IPS DF 4.7 (cell line): ENCODE results near the gene ZNF814.
"Not testable (repeated sequence)": the region's sequence is repeated elsewhere in the genome, so short reads cannot be mapped to it uniquely, and the experiment has no call there.

ENCODE experiments used
- DNase-seq: peaks from one replicate; pipeline ENCODE4 v3.0.0-alpha.2; 2013; ENCODE audit warnings: low spot score; ENCODE audit errors: extremely low read depth

The ZNF814 gene

DNA sequence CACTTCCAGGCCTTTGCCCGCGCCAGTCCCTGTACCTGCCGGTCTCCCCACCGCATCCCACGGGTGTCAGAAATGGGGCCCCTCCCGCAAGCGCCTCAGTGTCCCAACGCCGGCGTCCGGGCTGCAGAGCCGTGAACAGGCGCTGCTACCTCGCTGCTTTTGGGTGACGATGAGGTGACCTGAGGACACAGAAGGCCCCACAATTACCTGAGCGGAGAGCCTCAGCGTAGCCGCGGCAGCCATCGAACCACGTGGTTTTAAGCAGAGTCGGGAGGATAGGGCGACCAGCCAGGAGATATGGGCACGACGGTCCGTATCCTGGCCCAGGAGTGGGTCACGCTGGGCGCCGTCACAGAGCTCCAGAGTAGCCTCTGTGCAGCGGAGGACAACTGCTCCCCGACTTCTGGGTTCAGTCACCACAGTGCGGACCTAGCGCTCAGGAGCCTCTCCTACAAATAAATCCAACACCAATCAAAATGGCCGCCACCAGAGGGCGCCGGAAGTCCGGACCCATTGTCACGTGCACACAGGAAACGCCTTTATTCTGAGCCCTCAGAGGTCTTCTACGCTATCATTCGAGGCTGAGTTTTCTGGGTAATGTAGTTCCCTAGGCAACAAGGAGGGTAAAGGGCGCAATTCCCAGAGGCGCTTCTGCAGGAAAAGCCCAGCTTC is at the start of gene ZNF814:
Gene ZNF814, minus strand, starts transcription at position 478 of the 672 bp plus-strand sequence. Its CDS starts 235 bp downstream, at position 243.
- peak; percentile 94 for DNase-seq

DNA sequence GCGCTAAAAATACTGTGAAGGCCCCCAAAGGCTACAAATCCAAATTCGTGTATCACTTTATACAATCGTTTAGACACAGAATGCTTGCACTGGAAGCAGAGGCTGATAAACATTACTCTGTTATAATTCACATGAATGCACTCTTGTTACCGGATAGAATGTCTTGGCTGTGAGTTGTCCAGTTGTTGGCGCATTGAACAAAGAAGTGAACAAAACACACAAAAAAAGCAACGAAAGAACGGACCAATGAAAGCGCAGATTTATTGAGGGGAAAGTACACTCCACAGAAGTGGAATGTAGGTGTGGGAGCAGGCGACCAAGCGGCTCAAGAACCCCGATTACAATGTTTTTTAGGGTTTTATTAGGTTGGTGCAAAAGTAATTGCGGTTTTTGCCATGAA is 46.9 kb upstream of the ZNF814 start:
- no peak for DNase-seq

- DNase-seq = no peak
These were observed 46.2 kb upstream of the ZNF814 start, which contains the start of gene ZNF418 for GRCh38 chr19:57934820-57935665. Gene ZNF418 (minus strand): TSS chr19:57935402. CDS start chr19:57933822, 1,580 bp downstream.

- no peak for DNase-seq
These were observed 38.8 kb upstream of the ZNF814 start for GRCh38 chr19:57927587-57927986.

DNA sequence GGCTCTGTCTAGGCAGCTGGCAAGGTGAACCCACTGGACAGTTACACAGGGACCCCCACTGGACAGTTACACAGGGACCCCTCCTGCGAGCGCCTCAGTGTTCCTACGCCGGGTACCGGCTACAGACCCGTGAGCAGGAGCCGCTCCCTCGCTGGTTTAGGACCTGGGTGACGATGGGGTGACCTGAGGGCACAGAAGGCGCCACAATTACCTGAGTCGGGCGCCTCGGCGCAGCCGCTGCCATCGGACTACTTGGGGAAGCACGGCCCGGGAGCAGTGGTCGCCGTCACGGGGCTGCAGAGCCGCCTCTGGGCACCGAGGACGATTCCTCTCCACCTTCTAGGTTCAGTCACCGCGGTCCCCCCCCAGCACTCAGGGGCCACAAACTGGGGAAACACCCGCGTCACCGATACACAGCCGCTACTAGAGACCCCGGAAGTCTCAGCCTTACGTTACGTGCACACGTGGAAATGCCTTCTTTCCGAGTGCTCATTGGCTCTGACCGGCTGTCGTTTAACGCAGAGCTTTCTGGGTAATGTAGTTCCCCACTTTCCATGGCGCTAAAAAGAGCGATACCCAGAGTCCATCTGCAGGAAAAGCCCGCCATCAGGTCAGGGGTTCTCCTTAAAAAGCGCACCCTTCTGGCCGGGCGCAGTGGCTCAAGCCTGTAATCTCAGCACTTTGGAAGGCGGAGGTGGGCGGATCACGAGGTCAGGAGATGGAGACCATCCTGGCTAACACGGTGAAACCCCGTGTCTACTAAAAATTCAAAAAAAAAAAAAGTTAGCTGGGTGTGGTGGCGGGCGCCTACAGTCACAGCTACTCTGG is 27.5 kb upstream of the ZNF814 start, which contains the start of gene ZNF417:
Gene ZNF417, minus strand, starts transcription at position 425 of the 828 bp plus-strand sequence. Its CDS starts 181 bp downstream, at position 244.
- peak; percentile 98 for DNase-seq

GRCh38 chr19:57914531-57914930 is 25.7 kb upstream of the ZNF814 start:
- no peak for DNase-seq

- DNase-seq = no peak
These were observed 18.6 kb upstream of the ZNF814 start for GRCh38 chr19:57907394-57907793.

DNA sequence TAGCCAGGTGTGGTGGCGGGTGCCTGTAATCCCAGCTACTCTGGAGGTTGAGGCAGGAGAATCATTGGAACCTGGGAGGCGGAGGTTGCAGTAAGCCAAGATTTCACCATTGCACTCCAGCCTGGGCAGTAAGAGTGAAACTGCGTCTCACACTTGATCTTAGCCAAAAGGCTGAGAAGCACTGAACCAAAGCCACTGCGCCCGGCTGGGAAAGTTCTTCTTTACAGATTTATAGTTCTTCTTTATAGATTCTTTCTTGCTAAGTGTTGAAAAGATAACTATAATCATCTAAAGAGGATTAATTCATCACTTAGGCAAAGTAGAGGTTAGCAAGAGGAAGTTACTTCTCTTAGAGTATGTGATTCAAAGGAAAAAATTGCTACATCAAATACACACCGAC is 16.4 kb upstream of the ZNF814 start:
- no peak for DNase-seq

DNA sequence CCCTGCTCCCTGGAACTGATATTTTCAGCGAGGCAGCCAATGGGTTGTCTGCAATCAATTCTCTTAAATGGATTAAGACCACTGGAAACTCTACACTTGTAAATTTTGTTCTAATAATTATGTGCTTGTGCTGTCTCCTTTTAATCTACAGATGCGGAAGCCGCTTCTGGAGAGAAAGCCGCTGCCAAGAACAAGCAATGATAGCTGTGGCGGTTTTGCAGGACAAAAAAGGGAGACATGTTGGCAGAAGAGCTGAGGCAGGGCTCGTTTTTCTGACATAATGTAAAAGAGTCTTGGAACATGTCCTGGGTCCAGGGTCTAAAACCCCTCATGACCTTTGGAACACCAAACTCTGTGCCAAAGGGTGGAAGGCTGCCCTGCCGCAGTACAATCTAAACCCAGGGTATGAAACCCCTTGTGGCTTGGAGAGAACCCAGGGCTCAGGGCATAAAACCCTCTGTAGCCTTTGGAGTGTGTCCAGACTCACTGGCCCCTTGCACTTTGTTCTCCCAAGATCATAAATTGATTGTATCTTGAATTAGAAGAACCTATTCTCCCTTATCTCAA is 14.9 kb upstream of the ZNF814 start:
- DNase-seq = no peak

DNA sequence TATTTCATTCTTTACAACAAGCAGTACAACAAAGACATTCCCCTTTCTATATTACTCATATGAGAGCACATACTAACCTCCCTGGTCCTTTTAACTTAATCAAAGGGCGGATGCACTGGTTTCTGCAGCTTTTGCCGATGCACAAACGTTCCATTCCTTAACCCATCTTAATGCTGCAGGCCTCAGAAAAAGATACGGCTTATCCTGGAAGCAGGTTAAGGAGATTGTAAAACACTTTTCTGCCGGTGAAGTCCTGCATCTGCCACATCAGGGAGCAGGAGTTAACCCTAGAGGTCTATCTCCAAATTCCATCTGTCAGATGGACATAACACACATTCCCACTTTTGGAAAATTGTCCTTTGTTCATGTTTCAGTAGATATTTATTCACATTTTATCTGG is 11.5 kb upstream of the ZNF814 start:
- no peak for DNase-seq

- DNase-seq = not testable (repeated sequence)
These were observed 1.9 kb upstream of the ZNF814 start for GRCh38 chr19:57890706-57891105.

DNA sequence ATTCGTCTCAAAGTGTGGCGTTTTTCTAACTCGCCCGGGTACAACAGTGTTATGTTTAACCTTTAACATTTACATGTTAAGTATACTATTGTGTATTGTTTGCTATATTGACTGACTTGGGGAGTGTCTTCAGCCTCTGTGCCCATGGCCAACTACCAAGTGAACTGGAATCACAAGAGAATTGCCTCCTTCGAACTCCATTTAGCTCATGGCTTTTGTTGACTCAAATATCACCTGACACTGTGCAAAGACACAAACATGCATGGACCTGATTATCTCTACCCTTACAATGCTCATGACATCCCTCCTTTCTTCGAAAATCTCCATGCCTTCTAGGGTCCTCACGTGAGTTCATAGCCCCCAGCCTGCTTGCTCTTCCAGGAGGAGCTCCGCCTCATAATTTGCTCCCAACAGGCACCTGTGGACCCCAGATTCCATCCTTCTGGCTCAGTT is 704 bp downstream of the ZNF814 start:
- no peak for DNase-seq

GRCh38 chr19:57887195-57887941 is 1.5 kb downstream of the ZNF814 start:
- DNase-seq = peak; percentile 78

DNA sequence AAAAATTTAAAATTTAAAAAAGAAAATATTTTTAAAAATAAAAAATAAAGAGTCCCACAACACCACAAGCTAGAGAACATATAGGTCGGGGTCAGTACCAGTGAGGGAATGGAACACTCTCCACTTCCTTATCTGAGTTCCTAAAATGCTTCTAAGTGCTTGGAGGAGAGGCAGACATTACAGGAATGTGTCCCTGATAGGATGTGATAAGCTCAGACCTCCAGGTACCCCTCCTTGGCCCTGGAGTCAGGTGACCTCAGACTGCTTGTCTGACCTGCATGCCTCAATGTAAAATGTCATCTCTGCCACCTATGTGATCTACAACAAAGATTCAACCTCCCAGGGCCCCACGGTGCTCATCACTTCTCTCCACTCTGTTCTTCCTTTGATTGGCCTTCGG is 2.8 kb downstream of the ZNF814 start:
- no peak for DNase-seq

- DNase-seq = not testable (repeated sequence)
These were observed 14.7 kb downstream of the ZNF814 start for GRCh38 chr19:57873883-57874799.

- DNase-seq = no peak
These were observed 16.4 kb downstream of the ZNF814 start for GRCh38 chr19:57872450-57872849.

DNA sequence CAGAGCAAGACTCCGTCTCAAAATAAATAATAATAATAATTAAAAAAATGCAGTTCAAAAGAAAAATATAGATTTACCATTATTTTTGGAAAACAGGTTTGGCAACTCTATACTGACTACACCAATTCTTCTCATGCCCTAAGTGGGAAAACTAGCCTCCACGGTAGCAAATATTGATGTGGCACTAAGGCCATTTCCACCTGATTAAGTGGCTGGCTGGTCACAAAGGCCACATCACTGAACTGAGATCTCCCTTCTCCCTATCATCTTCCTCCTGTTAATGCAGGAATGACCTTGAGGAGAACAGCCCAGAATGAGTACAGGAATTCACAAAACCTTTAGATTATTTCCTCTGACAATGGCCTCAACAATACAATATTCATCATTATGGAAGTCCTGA is 18.6 kb downstream of the ZNF814 start:
- no peak for DNase-seq

- not testable (repeated sequence) for DNase-seq
These were observed 19.2 kb downstream of the ZNF814 start for GRCh38 chr19:57869655-57870054.

DNA sequence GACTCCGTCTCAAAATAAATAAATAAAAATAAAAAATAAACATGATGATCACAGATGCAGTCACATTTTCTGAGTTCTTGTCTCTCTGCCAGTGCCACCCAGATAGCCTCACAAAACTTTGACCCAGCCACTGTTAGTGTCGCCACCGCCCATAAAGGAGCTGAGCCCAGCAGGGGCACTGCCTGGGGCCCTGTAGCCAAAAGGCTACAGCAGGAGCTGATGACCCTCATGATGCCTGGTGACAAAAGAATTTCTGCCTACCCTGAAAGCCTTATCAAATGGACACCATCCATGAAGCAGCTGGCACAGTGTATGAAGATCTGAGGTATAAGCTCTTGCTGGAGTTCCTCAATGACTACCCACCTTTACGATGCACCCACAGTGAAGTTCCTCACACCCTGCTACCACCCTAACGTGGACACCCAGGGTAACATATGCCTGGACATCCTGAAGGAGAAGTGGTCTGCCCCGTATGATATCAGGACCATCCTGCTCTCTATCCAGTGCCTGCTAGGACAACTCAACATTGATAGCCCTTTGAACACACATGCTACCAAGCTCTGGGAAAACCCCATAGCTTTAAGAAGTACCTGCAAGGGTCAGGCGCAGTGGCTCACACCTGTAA is 20.9 kb downstream of the ZNF814 start:
- DNase-seq = no peak
